ENCODE results near the gene PAPPA. TPM values are rescaled to one million over a fixed set of nuclear protein-coding genes. Genes with fewer than 3 reads are reported as not detected.

The PAPPA gene
- total RNA-seq, 3 donors from 2014 or later (not counting 1 experiment from before 2014, with no cell fraction given): not detected

- DNase-seq (no peak), ATAC-seq (no peak)
- TF ChIP-seq, protein P1, sequence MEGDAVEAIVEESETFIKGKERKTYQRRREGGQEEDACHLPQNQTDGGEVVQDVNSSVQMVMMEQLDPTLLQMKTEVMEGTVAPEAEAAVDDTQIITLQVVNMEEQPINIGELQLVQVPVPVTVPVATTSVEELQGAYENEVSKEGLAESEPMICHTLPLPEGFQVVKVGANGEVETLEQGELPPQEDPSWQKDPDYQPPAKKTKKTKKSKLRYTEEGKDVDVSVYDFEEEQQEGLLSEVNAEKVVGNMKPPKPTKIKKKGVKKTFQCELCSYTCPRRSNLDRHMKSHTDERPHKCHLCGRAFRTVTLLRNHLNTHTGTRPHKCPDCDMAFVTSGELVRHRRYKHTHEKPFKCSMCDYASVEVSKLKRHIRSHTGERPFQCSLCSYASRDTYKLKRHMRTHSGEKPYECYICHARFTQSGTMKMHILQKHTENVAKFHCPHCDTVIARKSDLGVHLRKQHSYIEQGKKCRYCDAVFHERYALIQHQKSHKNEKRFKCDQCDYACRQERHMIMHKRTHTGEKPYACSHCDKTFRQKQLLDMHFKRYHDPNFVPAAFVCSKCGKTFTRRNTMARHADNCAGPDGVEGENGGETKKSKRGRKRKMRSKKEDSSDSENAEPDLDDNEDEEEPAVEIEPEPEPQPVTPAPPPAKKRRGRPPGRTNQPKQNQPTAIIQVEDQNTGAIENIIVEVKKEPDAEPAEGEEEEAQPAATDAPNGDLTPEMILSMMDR (IDR thresholded peaks at IDR 0.05): no peak
- no peaks in the 10 kb centered on the region for H3K4me1 ChIP-seq (ENCODE audit: control insufficient read depth, insufficient read depth, low read length)
- intact Hi-C loops (cut with micrococcal nuclease): no loop called here
- no peaks in the 10 kb centered on the region for H3K27me3 Mint-ChIP-seq (ENCODE audit: low read depth in 2 of 2)
- 92% methylated on average over 2 of the region's 2 CpGs for WGBS (ENCODE audit: insufficient coverage)
- no peaks in the 10 kb centered on the region for H3K4me1 Mint-ChIP-seq
- no peaks in the 10 kb centered on the region for H3K36me3 Mint-ChIP-seq
- no peak overlapping the region for H3K4me3 Mint-ChIP-seq
- H3K36me3 ChIP-seq (ENCODE audit: control insufficient read depth, insufficient read depth, low read length): no peaks in the 10 kb centered on the region
- H3K27me3 ChIP-seq (ENCODE audit: control insufficient read depth, insufficient read depth, low read length): no peaks in the 10 kb centered on the region
- H3K9me3 Mint-ChIP-seq: peaks cover 5 to 9% of the 10 kb centered on the region in 2 donors
- no peak overlapping the region for H3K4me3 ChIP-seq (ENCODE audit: low read length)
- H3K9me3 ChIP-seq (ENCODE audit: control insufficient read depth, insufficient read depth, low read length): peaks cover 5% of the 10 kb centered on the region
- H3K27ac ChIP-seq (ENCODE audit: low read length): no peak overlapping the region
- no peak overlapping the region for H3K27ac Mint-ChIP-seq
These were observed 38.2 kb downstream of the PAPPA start for GRCh38 chr9:116191576-116192415.

DNA sequence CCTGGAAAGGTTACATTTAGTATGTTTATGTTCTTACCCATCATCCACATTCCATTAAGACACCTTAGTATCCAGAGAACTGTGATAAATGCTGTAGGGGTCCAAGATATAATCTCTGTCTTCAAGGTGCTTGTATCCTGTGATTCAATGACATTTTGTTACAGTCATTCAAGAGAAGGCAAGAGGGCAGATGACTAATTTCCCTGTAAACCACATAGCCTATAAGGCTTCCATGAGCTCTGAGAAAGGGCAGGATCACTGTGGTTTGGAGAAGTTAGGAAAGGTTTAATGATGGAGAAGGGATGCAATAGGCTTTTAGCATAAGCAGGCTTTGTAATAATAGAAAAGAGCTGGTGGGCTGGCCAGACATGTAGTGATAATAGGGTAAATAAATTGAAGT lies 40.0 kb downstream of the PAPPA start:
- Histone ChIP-seq H3K4me1 (ENCODE audit: control insufficient read depth, insufficient read depth, low read length) (no peaks in the 10 kb centered on the region), H3K27ac (ENCODE audit: low read length) (no peak overlapping the region), H3K4me3 (ENCODE audit: low read length) (no peak overlapping the region), H3K9me3 (ENCODE audit: control insufficient read depth, insufficient read depth, low read length) (no peaks in the 10 kb centered on the region), H3K27me3 (ENCODE audit: control insufficient read depth, insufficient read depth, low read length) (no peaks in the 10 kb centered on the region), H3K36me3 (ENCODE audit: control insufficient read depth, insufficient read depth, low read length) (no peaks in the 10 kb centered on the region)
- no peak for DNase-seq
- Mint-ChIP-seq H3K4me3 (no peak overlapping the region), H3K9me3 (peaks cover 7 to 8% of the 10 kb centered on the region in 2 donors), H3K27ac (no peak overlapping the region), H3K27me3 (ENCODE audit: low read depth in 2 of 2) (no peaks in the 10 kb centered on the region), H3K4me1 (no peaks in the 10 kb centered on the region), H3K36me3 (no peaks in the 10 kb centered on the region)
- intact Hi-C loops (cut with micrococcal nuclease): no loop called here
- TF ChIP-seq, protein P1 (IDR thresholded peaks at IDR 0.05): no peak
- ATAC-seq: no peak

- H3K27ac ChIP-seq (ENCODE audit: low read length): no peak overlapping the region
- Mint-ChIP-seq H3K9me3 (peaks cover 11 to 12% of the 10 kb centered on the region in 2 donors), H3K4me1 (no peaks in the 10 kb centered on the region), H3K4me3 (no peak overlapping the region), H3K36me3 (no peaks in the 10 kb centered on the region), H3K27ac (no peak overlapping the region), H3K27me3 (ENCODE audit: low read depth in 2 of 2) (no peaks in the 10 kb centered on the region)
- no peak for ATAC-seq
- no peaks in the 10 kb centered on the region for H3K9me3 ChIP-seq (ENCODE audit: control insufficient read depth, insufficient read depth, low read length)
- WGBS (ENCODE audit: insufficient coverage): no CpG with 5 or more reads among the region's 2 CpGs
- H3K36me3 ChIP-seq (ENCODE audit: control insufficient read depth, insufficient read depth, low read length): no peaks in the 10 kb centered on the region
- TF ChIP-seq, protein P1 (IDR thresholded peaks at IDR 0.05): no peak
- no peak for DNase-seq
- intact Hi-C loops (cut with micrococcal nuclease): no loop called here
- H3K4me1 ChIP-seq (ENCODE audit: control insufficient read depth, insufficient read depth, low read length): no peaks in the 10 kb centered on the region
- H3K27me3 ChIP-seq (ENCODE audit: control insufficient read depth, insufficient read depth, low read length): no peaks in the 10 kb centered on the region
- H3K4me3 ChIP-seq (ENCODE audit: low read length): no peak overlapping the region
These were observed 43.2 kb downstream of the PAPPA start for GRCh38 chr9:116196806-116197205.

DNA sequence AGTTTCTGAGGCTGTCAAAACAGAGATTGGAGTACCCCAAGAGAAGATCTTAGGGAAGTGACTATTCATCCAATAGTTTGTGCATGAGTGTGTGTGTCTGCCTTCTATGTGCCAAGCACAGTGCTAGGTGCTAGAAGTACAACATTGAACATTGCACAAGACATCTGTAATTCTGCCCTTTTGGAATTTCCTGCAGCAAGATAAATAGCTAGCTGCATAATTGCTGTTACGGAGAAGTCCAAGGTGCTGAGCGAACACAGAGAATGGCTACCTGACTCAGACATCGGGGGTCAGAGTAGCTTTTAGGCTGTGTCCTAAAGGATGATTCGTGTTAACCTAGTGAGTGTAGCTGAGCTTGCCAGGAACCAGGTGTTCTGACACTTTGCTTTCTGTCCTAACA lies 44.8 kb downstream of the PAPPA start:
- Mint-ChIP-seq H3K9me3 (peaks cover 11 to 14% of the 10 kb centered on the region in 2 donors), H3K4me1 (no peaks in the 10 kb centered on the region), H3K27ac (no peak overlapping the region), H3K36me3 (no peaks in the 10 kb centered on the region), H3K27me3 (ENCODE audit: low read depth in 2 of 2) (no peaks in the 10 kb centered on the region), H3K4me3 (no peak overlapping the region)
- intact Hi-C loops (cut with micrococcal nuclease): no loop called here
- Histone ChIP-seq H3K27me3 (ENCODE audit: control insufficient read depth, insufficient read depth, low read length) (no peaks in the 10 kb centered on the region), H3K4me3 (ENCODE audit: low read length) (no peak overlapping the region), H3K36me3 (ENCODE audit: control insufficient read depth, insufficient read depth, low read length) (no peaks in the 10 kb centered on the region), H3K27ac (ENCODE audit: low read length) (no peak overlapping the region), H3K4me1 (ENCODE audit: control insufficient read depth, insufficient read depth, low read length) (no peaks in the 10 kb centered on the region), H3K9me3 (ENCODE audit: control insufficient read depth, insufficient read depth, low read length) (no peaks in the 10 kb centered on the region)
- no peak for ATAC-seq
- no peak for DNase-seq
- WGBS (ENCODE audit: insufficient coverage): 91% methylated on average over 4 of the region's 4 CpGs
- TF ChIP-seq, protein P1 (IDR thresholded peaks at IDR 0.05): no peak
